ENCODE results near the gene MBNL2.

Gene MBNL2

GRCh38 chr13:97307118-97307881, 85.2 kb downstream of the MBNL2 start:
- no peak for DNase-seq

GRCh38 chr13:97307882-97308624, 85.9 kb downstream of the MBNL2 start:
- DNase-seq = no peak

DNA sequence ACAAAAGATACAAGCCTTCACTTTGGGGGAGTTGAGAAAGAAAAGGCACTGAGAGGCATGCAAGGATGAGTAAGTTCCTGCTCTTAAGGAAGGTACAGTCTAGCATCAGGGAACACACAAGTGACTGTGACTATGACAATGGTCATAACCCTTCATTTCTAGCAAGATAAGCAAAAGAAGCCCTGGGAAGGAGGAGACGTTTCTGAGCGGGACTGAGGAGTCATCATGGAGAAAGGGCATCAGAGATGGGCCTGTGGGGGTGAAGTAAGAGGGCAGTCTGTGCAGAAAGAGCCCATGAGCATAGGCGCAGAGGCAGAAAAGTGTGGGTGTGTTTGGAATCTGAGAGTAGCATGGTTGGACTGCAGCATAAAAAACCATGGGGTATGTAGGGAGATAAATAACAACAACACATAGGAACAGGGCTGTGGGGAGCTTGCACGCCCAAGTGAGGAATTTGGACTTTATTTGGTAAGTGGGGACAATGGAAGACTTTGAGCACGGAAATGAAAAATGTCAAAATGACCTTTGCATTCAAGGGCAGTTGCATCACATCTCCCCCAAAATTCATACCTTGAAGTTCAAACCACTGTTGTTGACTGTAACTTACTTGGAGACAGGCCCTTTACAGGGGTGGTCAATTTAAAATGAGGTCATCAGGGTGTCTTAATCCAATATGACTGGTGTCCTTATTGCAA, 86.7 kb downstream of the MBNL2 start:
- DNase-seq = no peak

- no peak for DNase-seq
These were observed 88.8 kb downstream of the MBNL2 start for GRCh38 chr13:97310809-97311436.

GRCh38 chr13:97311956-97312355, 89.8 kb downstream of the MBNL2 start:
- DNase-seq = no peak

DNA sequence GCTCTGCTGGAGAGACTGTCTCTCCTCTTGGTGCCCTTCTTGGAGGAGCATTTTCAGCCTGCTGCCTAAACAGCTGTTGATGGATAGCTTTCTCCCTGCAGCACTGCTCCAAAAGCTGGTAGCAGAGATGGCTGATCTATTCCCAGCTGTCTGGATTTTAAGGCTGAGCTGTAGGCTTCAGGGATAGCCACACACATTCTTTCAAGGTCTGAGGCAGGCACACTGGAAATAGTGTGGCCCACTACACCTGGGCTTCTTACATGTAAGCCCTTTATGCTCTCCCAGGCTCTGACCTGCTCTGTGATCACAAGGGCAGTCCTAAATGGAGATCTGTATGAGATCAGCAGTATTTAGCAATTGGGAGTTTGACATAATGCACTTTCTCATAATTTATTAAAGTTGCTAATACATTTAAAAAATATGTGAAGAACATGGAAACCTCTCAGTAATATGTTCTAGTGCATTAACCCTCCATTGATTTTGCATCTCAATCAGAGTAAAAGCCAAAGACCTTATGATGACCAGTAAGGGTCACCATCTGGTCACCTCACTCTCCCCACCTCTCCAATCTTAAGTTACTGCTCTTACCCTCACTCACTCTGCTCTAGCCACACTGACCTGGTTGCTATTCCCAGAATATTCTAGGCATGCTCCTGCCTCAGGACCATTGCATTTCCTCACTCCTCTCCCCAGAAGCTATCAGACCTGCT, 91.6 kb downstream of the MBNL2 start:
- DNase-seq = no peak

GRCh38 chr13:97316390-97316789, 94.3 kb downstream of the MBNL2 start:
- DNase-seq = no peak

DNA sequence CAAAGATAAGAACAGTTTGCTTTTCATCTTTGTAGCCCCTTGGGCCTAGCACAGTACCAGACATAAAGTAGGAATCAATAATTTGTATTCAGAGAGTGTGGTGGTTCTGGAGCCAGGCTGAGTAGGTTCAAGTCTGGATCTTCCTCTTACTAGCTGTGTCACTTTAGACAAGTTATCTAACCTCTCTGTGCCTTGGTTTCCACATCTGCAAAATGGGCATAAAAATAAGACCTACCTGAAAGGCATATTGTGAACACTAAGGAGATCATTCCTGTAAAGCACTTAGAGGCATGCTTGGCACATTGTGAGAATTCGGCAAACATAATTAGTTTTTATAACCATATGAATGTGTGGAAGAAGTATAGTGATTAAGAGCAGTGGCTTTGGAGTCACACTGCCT, 95.8 kb downstream of the MBNL2 start:
- DNase-seq = no peak

DNA sequence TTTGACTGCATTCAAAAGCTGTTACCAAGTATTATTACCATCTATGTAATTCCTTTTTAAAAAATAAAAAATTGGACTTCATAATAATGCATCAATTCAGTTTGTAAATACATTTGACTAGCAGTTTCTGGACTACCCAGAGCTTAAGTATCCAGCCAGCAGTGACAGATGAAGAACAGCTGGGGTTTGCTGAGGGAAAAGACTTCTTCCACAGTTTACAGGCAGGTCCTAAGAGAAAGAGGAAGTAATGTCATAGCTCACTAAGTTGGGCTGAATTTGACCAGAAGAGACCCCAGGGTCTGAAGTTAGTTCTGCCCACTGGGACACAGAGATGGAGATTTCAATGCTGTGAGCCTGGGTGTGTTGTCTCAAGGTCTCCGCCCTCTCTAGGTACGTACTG, 96.4 kb downstream of the MBNL2 start:
- DNase-seq = no peak

GRCh38 chr13:97319113-97319720, 97.1 kb downstream of the MBNL2 start:
- DNase-seq = no peak

- DNase-seq = no peak
These were observed 99.0 kb downstream of the MBNL2 start for GRCh38 chr13:97321101-97321500.

GRCh38 chr13:97321616-97322321, 99.6 kb downstream of the MBNL2 start:
- DNase-seq = no peak

GRCh38 chr13:97322740-97323342, 100.7 kb downstream of the MBNL2 start:
- no peak for DNase-seq

DNA sequence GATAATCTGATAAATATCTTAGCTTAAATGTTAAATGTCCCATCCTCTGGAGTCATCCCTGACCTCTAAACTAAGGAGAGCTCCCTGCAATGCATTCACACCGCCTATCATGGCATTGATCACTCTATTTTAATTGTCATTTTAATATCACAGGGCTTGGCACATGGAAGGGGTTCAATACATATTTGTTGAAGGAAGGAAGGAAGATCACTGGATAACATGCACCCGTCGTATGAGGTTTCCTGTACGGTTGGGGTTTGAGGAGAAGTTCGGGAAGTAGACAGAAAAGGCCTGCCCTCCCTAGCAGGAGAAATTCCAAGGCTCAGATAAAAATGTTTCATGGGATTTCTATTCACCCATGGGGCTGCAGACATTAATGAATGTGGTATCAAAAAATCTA, 102.0 kb downstream of the MBNL2 start:
- DNase-seq = no peak

DNA sequence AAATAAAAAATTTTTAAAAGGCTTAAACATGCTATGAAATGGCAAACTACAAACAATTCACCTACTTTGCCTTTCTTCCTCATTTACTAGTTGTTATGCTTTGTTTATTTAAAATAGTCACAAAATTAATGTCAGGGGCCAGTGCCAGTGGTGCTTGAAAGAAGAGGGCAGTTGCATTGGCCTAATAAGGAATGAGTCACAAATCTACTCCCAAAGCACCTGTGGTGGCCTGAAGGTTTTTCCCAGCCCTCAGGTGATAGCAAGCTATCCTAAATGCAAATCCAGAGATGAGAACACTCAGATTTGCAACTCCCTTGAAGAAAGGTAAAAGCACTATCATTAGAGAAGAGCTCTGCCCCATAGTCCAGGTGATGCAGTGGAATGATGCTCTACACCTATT, 103.6 kb downstream of the MBNL2 start:
- DNase-seq = no peak

GRCh38 chr13:97327086-97327485, 105.0 kb downstream of the MBNL2 start:
- DNase-seq = no peak

DNA sequence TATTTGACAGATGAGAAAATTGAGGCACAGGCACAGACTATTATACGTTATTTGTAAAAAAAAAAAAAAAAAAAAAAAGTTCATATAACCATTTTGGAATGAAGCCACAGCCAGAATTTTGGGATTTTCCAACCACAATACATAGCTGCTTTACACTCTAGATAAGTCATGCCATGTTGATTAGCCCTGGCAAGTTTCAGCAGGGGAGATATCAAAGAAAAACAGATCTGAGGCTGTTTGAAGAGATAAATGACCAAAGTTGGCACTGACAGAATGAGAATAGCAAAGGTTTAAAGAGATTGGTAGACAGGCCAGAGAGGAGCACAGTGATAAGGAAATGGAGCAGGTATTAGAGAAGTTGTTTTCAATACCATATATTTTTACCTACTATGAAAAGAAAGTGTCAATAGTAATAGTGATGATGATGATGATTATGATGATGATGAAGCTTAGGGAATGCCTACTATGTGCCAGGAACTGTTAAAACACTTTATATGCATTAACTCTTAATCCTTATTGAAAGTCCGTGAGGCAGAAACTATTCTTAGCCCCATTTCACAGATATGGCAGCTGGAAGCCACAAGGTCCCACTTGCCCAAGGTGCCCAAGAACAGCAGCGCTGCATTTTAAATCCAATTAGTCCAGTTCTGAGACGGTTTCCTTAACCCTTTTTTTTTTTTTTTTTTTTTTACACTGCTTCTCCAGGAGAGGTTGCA, 105.5 kb downstream of the MBNL2 start:
- no peak for DNase-seq

DNA sequence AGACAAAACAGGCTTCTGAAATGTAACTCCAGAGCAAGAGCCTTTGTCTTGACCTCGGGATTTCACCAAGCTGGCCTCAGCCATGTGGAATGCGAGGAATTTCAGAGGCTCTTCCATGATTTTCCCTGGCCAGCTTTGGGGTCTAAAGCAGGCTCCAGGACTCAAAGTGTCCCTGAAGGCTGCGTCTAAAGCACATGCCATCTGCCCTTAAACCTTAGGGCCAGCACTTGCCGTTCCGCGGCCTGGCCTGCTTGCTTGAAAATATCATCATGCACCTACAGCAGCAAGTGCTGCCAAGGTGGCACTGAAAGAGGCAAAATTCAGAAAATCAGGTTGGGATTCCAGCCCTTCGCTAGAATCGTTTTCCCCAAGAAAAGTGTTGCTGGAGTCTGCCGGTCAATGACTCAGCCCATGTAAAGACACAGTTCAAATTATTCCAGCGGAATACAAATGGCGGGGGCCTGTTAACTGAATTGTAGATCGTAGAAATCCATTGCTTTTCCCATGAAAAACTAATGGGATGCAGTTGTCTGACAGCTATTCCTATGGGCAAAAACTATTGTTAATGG, 106.2 kb downstream of the MBNL2 start:
- DNase-seq = no peak

GRCh38 chr13:97329331-97329730, 107.2 kb downstream of the MBNL2 start:
- DNase-seq = no peak

DNA sequence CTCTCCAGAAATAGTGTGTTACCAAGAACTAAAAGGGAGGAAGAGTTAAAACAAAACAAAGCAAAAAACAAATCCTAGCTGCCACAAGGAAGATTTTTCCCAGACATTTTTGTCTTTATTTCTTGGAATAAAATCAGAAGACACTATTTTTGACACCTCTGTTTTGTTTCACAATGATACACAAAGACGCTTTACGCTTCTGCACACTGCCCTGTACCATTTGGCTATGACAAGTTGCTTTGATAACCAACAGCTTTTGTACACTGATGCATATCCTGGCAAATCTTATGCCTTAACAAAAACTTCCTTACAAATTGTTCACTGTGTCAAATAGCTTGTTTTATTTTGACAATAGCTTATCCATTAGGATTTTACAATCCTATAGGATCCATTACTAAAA, 108.3 kb downstream of the MBNL2 start:
- DNase-seq = no peak

Measured in activated CD4-positive, CD25-positive, alpha-beta regulatory T cell (primary cell).